Activated T-cell treated with anti-CD3 and anti-CD28 coated beads for 24 hours (primary cell): Measurements from ENCODE around the gene TENM4.
"Not testable (repeated sequence)": the region's sequence is repeated elsewhere in the genome, so short reads cannot be mapped to it uniquely, and the experiment has no call there.

Experiments
- DNase-seq: peaks from one replicate; pipeline ENCODE4 v3.0.0-alpha.2; 2020; ENCODE audit warnings: low read depth

The TENM4 gene

GRCh38 chr11:79021601-79022000, 419.2 kb downstream of the TENM4 start:
- no peak for DNase-seq

- no peak for DNase-seq
Measured at GRCh38 chr11:79019975-79020374, 420.9 kb downstream of the TENM4 start.

GRCh38 chr11:79019277-79019676, 421.6 kb downstream of the TENM4 start:
- DNase-seq, result no peak

- no peak for DNase-seq
Measured at GRCh38 chr11:79018371-79018849, 422.4 kb downstream of the TENM4 start.

GRCh38 chr11:79017811-79018210, 423.0 kb downstream of the TENM4 start:
- no peak for DNase-seq

GRCh38 chr11:79013509-79013908, 427.3 kb downstream of the TENM4 start:
- DNase-seq, result no peak

- DNase-seq, result no peak
Measured at GRCh38 chr11:79011357-79011756, 429.5 kb downstream of the TENM4 start.

DNA sequence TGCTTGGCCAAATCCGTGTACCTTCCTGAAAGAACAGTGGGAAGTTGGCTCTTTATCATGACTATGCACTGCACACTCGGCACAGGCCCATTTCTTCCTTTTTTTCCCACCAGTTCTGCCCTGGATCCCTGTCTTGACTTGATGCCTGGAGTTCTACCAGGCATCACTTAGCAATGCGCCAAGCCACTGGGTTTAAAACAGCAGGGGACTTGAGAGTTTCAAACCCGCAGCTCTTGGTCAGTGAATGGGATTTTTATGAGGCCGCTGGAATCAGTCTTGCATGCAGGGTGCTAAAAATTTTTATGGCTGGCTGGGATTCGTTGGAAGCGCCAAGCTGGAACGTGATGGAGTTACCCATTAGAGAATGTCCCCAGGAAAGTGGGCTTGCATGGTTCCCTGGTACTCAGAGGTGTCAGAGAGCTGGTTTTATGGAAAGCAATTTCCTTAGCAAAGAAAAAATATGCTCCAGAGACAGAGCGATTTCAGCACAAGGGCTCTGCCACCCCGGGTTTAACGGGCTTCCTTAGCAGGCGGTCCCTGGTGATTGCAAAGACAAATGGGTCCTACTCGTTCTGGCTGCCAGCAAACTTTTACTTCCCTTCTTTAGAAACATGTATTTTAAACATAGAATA, 432.9 kb downstream of the TENM4 start:
- no peak for DNase-seq

DNA sequence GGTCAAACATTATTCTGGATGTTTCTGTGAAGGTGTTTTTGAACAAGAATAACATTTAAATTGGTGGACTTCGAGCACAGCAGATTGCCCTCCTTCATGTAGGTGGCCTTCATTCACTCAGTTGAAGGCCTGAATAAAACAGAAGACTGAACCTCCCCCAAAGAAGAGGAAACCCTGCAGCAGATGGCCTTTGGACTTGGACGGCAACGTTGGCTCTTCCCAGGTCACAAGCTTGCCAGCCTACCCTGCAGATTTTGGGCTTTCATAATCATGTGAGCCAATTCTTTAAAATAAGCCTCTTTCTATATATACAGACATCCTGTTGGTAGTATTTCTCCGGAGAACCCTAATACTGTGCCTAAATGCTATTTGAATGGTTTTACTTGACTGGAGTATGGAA, 434.0 kb downstream of the TENM4 start:
- no peak for DNase-seq

- DNase-seq, result no peak
Measured at GRCh38 chr11:78996007-78996406, 444.8 kb downstream of the TENM4 start.

GRCh38 chr11:78995171-78995570, 445.7 kb downstream of the TENM4 start:
- no peak for DNase-seq

- DNase-seq, result no peak
Measured at GRCh38 chr11:78993802-78994430, 446.9 kb downstream of the TENM4 start.

- DNase-seq, result no peak
Measured at GRCh38 chr11:78991681-78992080, 449.1 kb downstream of the TENM4 start.

GRCh38 chr11:78990261-78990660, 450.6 kb downstream of the TENM4 start:
- no peak for DNase-seq

DNA sequence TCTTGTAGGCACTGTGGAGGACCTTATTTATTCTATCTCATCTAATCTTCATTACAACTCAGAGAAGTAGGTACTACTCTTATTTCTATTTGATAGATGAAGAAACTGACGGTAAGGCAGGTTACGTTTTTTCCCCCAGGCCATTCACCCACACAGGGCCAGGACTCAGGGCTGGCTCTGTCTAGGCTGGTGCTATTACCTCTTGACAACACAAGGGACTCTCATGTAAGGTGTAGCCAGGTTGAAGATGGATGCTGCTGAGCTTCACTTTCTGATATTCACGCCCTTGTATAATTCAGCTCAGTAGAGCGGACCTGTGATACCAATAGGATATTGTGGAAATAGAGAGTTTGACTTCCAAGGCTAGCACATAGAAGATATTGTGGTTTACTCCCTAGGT, 453.1 kb downstream of the TENM4 start:
- no peak for DNase-seq

DNA sequence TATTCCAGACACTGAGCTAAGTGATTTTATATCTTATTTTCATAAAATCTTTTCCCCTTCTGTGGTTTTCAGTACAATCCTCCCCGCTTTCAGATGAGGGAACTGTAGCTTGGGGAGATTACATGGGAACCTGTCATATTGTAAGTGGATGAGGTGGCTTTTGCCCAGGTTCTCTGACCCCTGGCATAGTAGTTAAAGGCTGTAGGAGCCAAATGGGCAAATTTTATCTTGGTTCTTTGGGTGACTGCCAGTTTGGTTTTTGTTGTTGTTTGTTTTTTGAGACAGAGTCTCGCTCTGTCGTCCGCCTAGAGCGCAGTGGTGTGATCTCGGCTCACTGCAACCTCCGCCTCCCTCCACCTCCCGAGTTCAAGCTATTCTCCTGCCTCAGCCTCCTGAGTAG, 454.5 kb downstream of the TENM4 start:
- no peak for DNase-seq

DNA sequence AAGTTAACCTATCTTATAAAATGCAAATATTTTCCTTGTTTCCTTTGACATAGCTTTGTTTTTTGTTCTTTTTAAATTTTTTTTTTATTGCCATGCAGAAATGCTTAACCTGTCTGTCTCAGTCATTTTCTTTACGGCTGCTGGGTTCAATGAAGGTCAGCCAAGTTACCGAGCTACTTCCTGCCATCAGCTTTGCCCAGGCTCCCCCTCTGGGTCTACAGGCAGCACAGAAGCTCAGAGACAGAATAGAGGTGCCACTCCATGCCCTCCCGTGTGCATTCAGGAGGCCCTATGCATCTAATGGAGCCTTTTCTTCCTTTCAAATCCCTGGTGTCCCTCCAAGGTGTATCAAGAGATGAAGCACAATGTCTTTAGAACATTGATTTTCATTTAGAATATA, 455.2 kb downstream of the TENM4 start:
- no peak for DNase-seq

DNA sequence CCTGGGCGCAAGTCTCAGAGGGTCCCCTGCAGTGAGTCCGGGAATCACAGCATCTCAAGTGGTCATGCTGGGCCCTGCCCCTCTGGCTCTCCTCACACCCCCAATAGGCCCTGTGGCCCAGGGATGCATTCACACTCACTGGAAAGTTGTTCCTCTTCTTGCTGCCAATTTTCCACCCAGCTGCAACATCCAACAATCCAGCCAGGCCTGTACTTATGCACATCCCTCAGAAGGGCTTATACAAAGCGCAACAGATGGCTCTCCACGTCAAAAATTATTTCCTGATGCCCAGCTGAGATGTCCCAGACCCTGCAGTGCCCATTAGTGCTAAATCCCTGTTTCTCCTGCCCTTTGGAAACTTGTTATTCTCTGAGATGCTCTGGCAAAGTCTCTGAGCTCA, 458.4 kb downstream of the TENM4 start:
- DNase-seq, result no peak

DNA sequence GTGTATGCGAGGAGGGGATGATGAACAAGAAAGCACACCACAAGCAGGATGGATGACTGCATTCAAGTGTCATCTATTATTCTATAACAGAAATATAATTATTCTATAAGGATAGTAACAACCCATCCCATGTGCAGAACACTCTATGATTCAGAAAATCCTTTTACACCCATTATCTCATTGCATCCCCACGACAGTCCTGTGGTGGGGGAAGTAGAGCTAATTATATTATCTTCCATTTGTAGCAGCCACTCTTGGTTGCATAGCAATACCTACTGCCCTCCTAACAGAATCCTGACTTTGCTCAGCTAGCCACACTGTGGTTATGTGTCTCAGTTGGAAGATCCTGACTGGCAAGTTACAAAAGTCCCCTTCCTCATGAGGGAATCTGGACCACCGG, 459.7 kb downstream of the TENM4 start:
- no peak for DNase-seq

DNA sequence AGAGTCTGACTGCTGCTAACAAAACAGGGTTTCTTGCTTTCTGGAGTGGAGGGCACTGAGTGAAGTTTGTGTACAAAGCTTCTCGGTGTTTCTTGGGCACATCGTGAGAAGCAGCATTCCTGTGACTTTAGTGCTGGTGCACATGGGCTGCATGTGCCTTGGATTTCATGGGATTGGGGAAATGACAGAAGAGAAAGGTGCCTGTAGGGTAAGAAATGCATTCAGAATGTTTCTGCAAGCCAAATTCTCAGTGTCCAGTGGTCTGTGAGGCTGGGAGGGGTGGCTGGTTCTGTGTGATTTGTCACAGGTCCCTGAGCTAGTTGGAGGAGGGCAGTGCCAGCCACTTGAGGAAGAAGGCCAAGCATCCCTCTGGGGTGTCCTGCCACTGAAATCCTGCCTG, 462.0 kb downstream of the TENM4 start:
- DNase-seq, result no peak

GRCh38 chr11:78977848-78978247, 463.0 kb downstream of the TENM4 start:
- not testable (repeated sequence) for DNase-seq

DNA sequence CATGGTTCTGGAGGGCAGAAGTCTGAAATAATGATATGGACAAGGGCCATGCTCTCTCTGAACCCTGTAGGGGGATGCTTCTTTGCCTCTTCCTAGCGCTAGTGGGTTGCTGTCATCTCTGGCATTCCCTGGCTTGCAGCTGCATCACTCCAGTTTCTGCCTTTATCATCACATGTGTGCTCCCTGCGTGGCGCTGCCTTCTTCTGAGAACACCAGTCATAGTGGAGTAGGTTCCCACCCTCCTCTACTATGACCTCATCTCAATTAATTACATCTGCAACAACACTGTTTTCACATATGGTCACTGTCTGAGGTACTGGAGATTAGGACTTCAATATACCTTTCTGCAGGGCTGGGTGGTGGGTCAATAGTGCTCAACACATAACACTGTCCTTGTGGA, 463.8 kb downstream of the TENM4 start:
- no peak for DNase-seq

- no peak for DNase-seq
Measured at GRCh38 chr11:78975081-78975480, 465.7 kb downstream of the TENM4 start.

- no peak for DNase-seq
Measured at GRCh38 chr11:78973876-78974275, 467.0 kb downstream of the TENM4 start.
